Body of pancreas (tissue), 4 donors: ENCODE data around the gene BCAP29. TPM values are rescaled to one million over a fixed set of nuclear protein-coding genes. Genes with fewer than 3 reads are reported as not detected.

Experiments used
- ATAC-seq: fragments of 150-250 bp; one replicate; pipeline ENCODE4 v1.9.1; 2016
- DNase-seq, 4 donors: peaks; one replicate each; pipeline ENCODE4 v3.0.0-alpha.2; 2019
- H3K27ac ChIP-seq, 4 donors: fragments of 200-600 bp; sonication (generic); 1 replicate in 3 of 4; 2 replicates in 1 of 4; pipeline versions ENCODE4 v1.5.1 to v1.6.1; 2016 to 2019; ENCODE audit warnings: mild to moderate bottlenecking in 1 of 4, mixed read lengths in 1 of 4, moderate library complexity in 1 of 4
- H3K27me3 ChIP-seq, 2 donors: fragments of 200-600 bp; sonication (generic); one replicate each; pipeline ENCODE4 v1.6.0; 2016; ENCODE audit warnings: mild to moderate bottlenecking in 1 of 2
- H3K36me3 ChIP-seq, 2 donors: fragments of 200-600 bp; sonication (generic); replicated peaks in 1 of 2; 2 replicates each; pipeline ENCODE4 v1.5.1; 2016; ENCODE audit warnings: low read depth in 2 of 2; ENCODE audit not compliant: insufficient read depth in 1 of 2
- H3K4me1 ChIP-seq: fragments of 200-600 bp; sonication (generic); one replicate; pipeline ENCODE4 v1.6.0; 2016
- H3K4me3 ChIP-seq, 2 donors: fragments of 200-600 bp; sonication (generic); 1 replicate in 1 of 2; 2 replicates in 1 of 2; pipeline ENCODE4 v1.5.1; 2016 to 2019
- H3K9me3 ChIP-seq, 3 donors: fragments of 200-600 bp; sonication (generic); 1 replicate in 2 of 3; 2 replicates in 1 of 3; pipeline ENCODE4 v1.5.1; 2016
- CTCF ChIP-seq, 7 experiments: fragments of 450-650 bp in 4 of 7; fragments of 200-600 bp in 3 of 7; sonication (generic) in 3 of 7; IDR thresholded peaks; one replicate each; pipeline ENCODE4 v1.5.1; 2016 to 2019; ENCODE audit warnings: antibody characterized with exemption in 7 of 7
- POLR2A ChIP-seq, 3 donors: fragments of 450-650 bp; IDR thresholded peaks; one replicate each; pipeline ENCODE4 v1.6.1; 2016; ENCODE audit warnings: antibody characterized with exemption in 3 of 3, mild to moderate bottlenecking in 2 of 3
- WGBS, 2 donors: methylation state at CpG; one replicate each; pipeline ENCODE4 v1.1.5; 2017; 5-methylcytosine and 5-hydroxymethylcytosine counted together
- intact Hi-C: fragments of 100-400 bp; cut with DNase I; formaldehyde crosslinking; loops from one replicate; pipeline ENCODE4 v1.15.1; 2023
- total RNA-seq, 2 donors: library from RNA; depleted of rRNA; stranded (reverse); fragments of >200 nt; gene quantifications; one replicate each; pipeline ENCODE4 v1.1.0, GENCODE V29; 2016

Gene BCAP29
- total RNA-seq, 2 donors from 2014 or later = 20.8 to 37.9 TPM

GRCh38 chr7:107658467-107658866, 78.4 kb downstream of the BCAP29 start:
- intact Hi-C loops = no loop called here
- H3K4me3 ChIP-seq = no peak overlapping the region
- no peaks in the 10 kb centered on the region for H3K36me3 ChIP-seq
- H3K4me1 ChIP-seq = peaks cover 21% of the 10 kb centered on the region
- no peaks in the 10 kb centered on the region for H3K9me3 ChIP-seq
- TF ChIP-seq CTCF (IDR thresholded peaks at IDR 0.05) = no peak
- TF ChIP-seq POLR2A (IDR thresholded peaks at IDR 0.05) = no peak
- H3K27ac ChIP-seq = no peak overlapping the region
- ATAC-seq = no peak
- H3K27me3 ChIP-seq = peaks cover 0 to 6% of the 10 kb centered on the region in 2 donors
- DNase-seq = no peak

DNA sequence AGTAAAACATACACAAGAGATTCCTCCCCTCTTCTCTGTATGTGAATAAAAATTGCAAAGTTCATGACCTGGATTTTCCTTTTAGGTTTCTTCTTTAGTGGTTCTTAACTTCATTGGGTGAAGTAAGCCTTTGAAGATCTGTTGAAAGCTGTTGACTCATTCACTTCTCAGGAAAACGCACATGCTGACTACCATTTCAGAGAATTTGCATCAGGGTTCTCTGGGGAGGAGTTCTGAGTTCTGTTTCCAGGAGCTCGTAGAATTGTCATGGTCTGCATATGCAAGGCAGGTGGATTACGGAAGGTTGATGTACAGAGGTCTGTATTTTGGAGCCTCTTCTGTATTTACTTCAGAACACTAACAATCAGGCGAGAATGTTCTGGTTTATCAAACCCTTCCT, 79.6 kb downstream of the BCAP29 start:
- intact Hi-C loops = no loop called here
- Histone ChIP-seq H3K36me3 (no peaks in the 10 kb centered on the region), H3K9me3 (no peaks in the 10 kb centered on the region), H3K27ac (no peak overlapping the region), H3K4me3 (no peak overlapping the region), H3K27me3 (peaks cover 0 to 6% of the 10 kb centered on the region in 2 donors), H3K4me1 (peaks cover 21% of the 10 kb centered on the region)
- TF ChIP-seq POLR2A (IDR thresholded peaks at IDR 0.05) = no peak
- TF ChIP-seq CTCF (IDR thresholded peaks at IDR 0.05) = no peak
- WGBS, 2 donors = 92 to 94% methylated on average over 4 of the region's 4 CpGs
- DNase-seq (no peak), ATAC-seq (no peak)

DNA sequence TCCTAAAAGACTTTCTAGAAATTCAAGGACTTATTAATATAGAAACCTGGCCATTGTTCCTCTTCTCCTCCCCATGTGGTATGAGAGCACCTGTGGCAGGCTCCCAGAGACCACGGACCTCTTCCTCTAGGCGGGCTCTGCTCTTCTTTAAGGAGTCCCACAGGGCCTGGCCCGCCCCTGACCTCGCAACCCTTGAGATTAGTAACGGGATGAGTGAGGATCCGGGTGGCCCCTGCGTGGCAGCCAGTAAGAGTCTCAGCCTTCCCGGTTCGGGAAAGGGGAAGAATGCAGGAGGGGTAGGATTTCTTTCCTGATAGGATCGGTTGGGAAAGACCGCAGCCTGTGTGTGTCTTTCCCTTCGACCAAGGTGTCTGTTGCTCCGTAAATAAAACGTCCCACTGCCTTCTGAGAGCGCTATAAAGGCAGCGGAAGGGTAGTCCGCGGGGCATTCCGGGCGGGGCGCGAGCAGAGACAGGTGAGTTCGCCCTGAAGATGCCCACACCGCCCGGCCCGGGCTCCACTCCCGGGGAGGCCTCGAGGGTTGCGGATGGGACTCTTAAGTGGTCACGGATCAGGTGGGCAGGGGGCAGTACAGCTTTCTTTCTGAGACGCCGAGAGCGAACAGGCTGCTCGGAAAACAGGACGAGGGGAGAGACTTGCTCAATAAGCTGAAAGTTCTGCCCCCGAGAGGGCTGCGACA, 80.5 kb downstream of the BCAP29 start, which contains the start of gene SLC26A4:
SLC26A4 (plus strand) TSS at position 448 of the 700 bp plus-strand sequence. CDS start 814 bp downstream, outside the sequence.
- ATAC-seq (no peak), DNase-seq (peak in 3 of 4 donors; percentile 2 to 12 (median 9))
- Histone ChIP-seq H3K9me3 (no peaks in the 10 kb centered on the region), H3K27me3 (peaks cover 0 to 6% of the 10 kb centered on the region in 2 donors), H3K4me3 (peak within 1 kb of the TSS; percentile 3 to 34), H3K27ac (no peak within 1 kb of the TSS), H3K4me1 (peaks cover 21% of the 10 kb centered on the region), H3K36me3 (no peaks in the 10 kb centered on the region)
- TF ChIP-seq POLR2A (IDR thresholded peaks at IDR 0.05) (no peak), CTCF (IDR thresholded peaks at IDR 0.05) (no peak)
- intact Hi-C loops = no loop called here
- 9 to 16% methylated on average over 24 to 37 of the region's 37 CpGs for WGBS, 2 donors

DNA sequence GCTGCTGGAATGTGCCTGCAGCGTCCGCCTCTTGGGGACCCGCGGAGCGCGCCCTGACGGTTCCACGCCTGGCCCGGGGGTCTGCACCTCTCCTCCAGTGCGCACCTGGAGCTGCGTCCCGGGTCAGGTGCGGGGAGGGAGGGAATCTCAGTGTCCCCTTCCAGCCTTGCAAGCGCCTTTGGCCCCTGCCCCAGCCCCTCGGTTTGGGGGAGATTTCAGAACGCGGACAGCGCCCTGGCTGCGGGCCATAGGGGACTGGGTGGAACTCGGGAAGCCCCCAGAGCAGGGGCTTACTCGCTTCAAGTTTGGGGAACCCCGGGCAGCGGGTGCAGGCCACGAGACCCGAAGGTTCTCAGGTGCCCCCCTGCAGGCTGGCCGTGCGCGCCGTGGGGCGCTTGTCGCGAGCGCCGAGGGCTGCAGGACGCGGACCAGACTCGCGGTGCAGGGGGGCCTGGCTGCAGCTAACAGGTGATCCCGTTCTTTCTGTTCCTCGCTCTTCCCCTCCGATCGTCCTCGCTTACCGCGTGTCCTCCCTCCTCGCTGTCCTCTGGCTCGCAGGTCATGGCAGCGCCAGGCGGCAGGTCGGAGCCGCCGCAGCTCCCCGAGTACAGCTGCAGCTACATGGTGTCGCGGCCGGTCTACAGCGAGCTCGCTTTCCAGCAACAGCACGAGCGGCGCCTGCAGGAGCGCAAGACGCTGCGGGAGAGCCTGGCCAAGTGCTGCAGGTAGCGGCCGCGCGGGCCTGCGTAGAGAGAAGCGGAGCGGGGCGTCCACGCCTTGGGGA, 81.2 kb downstream of the BCAP29 start:
- Histone ChIP-seq H3K27ac (no peak overlapping the region), H3K9me3 (no peaks in the 10 kb centered on the region), H3K27me3 (peaks cover 0 to 6% of the 10 kb centered on the region in 2 donors), H3K4me1 (peaks cover 21% of the 10 kb centered on the region), H3K4me3 (peak overlapping the region; percentile 3 to 34), H3K36me3 (no peaks in the 10 kb centered on the region)
- intact Hi-C loops = no loop called here
- ATAC-seq = peak; percentile 80
- 2 to 3% methylated on average over 32 to 72 of the region's 73 CpGs for WGBS, 2 donors
- DNase-seq = peak; percentile 70 to 81 (median 74)
- TF ChIP-seq CTCF (IDR thresholded peaks at IDR 0.05) (peak in 3 of 7 experiments; percentile 33 to 48 (median 35)), POLR2A (IDR thresholded peaks at IDR 0.05) (no peak)
